ENCODE measurements around the gene RPL28. TPM values are rescaled to one million over a fixed set of nuclear protein-coding genes. Genes with fewer than 3 reads are reported as not detected.

RPL28 gene
- total and polyA plus RNA-seq, 10 of the 15 experiments (the other 5 are each of a cell fraction or from before 2014, with no cell fraction given), result 260 to 3,542 (median 891) TPM

DNA sequence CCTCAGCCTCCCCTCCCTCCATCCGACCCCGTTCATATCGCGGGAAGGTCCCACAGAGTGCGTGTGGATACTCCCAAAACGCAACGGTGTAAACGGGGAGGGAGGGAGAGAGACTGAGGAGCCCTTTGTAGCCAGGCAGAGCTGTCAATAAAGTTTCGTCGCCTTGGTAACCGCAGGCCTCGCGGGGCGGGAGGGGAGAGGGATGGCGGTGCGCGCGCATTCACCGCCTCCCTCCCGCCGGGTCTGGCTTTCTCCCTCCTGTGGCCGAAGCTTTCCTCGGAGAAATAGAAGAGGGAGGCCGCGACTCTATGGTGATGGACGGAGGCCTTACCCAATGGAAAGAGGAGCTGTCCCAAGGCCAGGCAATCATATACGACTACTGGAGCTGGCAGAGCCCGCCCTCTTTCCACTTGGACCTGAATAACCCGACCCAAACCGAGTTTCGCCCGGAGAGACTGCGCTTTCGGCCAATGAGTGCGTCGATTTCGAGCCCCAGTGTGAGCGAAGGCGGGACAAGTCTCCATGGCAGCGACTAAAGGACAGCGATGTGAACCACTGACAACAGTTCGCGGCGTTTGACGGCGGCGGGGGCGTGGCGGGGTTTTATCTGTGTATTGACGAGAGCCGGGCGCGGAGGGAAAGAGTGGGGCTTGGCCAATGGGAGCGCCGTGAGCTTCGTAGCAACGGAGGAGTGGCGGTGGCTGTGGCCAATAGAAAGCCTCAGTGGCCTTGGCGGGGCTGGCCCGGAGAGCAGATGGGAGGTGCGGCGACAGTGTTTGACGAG lies 46.4 kb upstream of the RPL28 start, which contains the start of gene KMT5C (continued):
- TF ChIP-seq, protein P1, sequence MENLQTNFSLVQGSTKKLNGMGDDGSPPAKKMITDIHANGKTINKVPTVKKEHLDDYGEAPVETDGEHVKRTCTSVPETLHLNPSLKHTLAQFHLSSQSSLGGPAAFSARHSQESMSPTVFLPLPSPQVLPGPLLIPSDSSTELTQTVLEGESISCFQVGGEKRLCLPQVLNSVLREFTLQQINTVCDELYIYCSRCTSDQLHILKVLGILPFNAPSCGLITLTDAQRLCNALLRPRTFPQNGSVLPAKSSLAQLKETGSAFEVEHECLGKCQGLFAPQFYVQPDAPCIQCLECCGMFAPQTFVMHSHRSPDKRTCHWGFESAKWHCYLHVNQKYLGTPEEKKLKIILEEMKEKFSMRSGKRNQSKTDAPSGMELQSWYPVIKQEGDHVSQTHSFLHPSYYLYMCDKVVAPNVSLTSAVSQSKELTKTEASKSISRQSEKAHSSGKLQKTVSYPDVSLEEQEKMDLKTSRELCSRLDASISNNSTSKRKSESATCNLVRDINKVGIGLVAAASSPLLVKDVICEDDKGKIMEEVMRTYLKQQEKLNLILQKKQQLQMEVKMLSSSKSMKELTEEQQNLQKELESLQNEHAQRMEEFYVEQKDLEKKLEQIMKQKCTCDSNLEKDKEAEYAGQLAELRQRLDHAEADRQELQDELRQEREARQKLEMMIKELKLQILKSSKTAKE (IDR thresholded peaks at IDR 0.05; ENCODE audit: low read depth, poor library complexity, severe bottlenecking), result peak; percentile 77
- TF ChIP-seq NFYB (IDR thresholded peaks at IDR 0.05; ENCODE audit: insufficient read depth, low read depth, low read length) (peak; percentile 98), PAX5 (IDR thresholded peaks at IDR 0.05; ENCODE audit: borderline replicate concordance, low read depth, low read length) (peak; percentile 24; the same call in 1 of the 2 replicates), CHD2 (IDR thresholded peaks at IDR 0.05; ENCODE audit: borderline replicate concordance, low read depth, low read length) (peak; percentile 97), RBBP5 (conservative IDR thresholded peaks at IDR 0.05) (no peak), NFIC (IDR thresholded peaks at IDR 0.05; ENCODE audit: low read depth, low read length) (no peak), SPI1 (IDR thresholded peaks at IDR 0.05; ENCODE audit: borderline replicate concordance, insufficient read depth, low read depth, low read length) (no peak), IKZF1 (conservative IDR thresholded peaks at IDR 0.05) (peak; percentile 51), RELA (IDR thresholded peaks at IDR 0.05; ENCODE audit: borderline replicate concordance, partially characterized antibody) (no peak), ZNF207 (IDR thresholded peaks at IDR 0.05; ENCODE audit: borderline replicate concordance) (0 out of 2 replicates have a peak, but pooled peaks have one; percentile 52), WRNIP1 (IDR thresholded peaks at IDR 0.05; ENCODE audit: borderline replicate concordance, low read depth, low read length) (no peak), EGR1 (IDR thresholded peaks at IDR 0.05; ENCODE audit: borderline replicate concordance in 1 of 2, low read depth in 2 of 2, low read length in 2 of 2) (peak in 1 of 2 experiments; percentile 73; a peak in 2 of 3 replicates), SIX5 (IDR thresholded peaks at IDR 0.05; ENCODE audit: low read depth, low read length, severe bottlenecking) (peak; percentile 5)
- TF ChIP-seq, protein P2, sequence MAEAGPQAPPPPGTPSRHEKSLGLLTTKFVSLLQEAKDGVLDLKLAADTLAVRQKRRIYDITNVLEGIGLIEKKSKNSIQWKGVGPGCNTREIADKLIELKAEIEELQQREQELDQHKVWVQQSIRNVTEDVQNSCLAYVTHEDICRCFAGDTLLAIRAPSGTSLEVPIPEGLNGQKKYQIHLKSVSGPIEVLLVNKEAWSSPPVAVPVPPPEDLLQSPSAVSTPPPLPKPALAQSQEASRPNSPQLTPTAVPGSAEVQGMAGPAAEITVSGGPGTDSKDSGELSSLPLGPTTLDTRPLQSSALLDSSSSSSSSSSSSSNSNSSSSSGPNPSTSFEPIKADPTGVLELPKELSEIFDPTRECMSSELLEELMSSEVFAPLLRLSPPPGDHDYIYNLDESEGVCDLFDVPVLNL (IDR thresholded peaks at IDR 0.05; ENCODE audit: low read depth, low read length), result peak; percentile 77
- TF ChIP-seq, protein P3, sequence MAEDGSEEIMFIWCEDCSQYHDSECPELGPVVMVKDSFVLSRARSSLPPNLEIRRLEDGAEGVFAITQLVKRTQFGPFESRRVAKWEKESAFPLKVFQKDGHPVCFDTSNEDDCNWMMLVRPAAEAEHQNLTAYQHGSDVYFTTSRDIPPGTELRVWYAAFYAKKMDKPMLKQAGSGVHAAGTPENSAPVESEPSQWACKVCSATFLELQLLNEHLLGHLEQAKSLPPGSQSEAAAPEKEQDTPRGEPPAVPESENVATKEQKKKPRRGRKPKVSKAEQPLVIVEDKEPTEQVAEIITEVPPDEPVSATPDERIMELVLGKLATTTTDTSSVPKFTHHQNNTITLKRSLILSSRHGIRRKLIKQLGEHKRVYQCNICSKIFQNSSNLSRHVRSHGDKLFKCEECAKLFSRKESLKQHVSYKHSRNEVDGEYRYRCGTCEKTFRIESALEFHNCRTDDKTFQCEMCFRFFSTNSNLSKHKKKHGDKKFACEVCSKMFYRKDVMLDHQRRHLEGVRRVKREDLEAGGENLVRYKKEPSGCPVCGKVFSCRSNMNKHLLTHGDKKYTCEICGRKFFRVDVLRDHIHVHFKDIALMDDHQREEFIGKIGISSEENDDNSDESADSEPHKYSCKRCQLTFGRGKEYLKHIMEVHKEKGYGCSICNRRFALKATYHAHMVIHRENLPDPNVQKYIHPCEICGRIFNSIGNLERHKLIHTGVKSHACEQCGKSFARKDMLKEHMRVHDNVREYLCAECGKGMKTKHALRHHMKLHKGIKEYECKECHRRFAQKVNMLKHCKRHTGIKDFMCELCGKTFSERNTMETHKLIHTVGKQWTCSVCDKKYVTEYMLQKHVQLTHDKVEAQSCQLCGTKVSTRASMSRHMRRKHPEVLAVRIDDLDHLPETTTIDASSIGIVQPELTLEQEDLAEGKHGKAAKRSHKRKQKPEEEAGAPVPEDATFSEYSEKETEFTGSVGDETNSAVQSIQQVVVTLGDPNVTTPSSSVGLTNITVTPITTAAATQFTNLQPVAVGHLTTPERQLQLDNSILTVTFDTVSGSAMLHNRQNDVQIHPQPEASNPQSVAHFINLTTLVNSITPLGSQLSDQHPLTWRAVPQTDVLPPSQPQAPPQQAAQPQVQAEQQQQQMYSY (CRISPR knock-in tag; IDR thresholded peaks at IDR 0.05), result no peak
- TF ChIP-seq, protein P4, sequence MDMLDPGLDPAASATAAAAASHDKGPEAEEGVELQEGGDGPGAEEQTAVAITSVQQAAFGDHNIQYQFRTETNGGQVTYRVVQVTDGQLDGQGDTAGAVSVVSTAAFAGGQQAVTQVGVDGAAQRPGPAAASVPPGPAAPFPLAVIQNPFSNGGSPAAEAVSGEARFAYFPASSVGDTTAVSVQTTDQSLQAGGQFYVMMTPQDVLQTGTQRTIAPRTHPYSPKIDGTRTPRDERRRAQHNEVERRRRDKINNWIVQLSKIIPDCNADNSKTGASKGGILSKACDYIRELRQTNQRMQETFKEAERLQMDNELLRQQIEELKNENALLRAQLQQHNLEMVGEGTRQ (IDR thresholded peaks at IDR 0.05; ENCODE audit: borderline replicate concordance, low read depth, low read length), result no peak; the same call in 1 of the 2 replicates
- TF ChIP-seq, protein P5, sequence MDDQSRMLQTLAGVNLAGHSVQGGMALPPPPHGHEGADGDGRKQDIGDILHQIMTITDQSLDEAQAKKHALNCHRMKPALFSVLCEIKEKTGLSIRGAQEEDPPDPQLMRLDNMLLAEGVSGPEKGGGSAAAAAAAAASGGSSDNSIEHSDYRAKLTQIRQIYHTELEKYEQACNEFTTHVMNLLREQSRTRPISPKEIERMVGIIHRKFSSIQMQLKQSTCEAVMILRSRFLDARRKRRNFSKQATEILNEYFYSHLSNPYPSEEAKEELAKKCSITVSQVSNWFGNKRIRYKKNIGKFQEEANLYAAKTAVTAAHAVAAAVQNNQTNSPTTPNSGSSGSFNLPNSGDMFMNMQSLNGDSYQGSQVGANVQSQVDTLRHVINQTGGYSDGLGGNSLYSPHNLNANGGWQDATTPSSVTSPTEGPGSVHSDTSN (IDR thresholded peaks at IDR 0.05; ENCODE audit: insufficient replicate concordance, low read depth, low read length), result peak; percentile 94
